NCI-H1105 treated with DMSO at 0.1 percent for 48 hours (cell line): ENCODE results near the gene TPM2.

Experiments used
- DNase-seq: peaks from one replicate; lab custom pipeline; 2025; lab: John Stamatoyannopoulos, UW

TPM2 gene

DNA sequence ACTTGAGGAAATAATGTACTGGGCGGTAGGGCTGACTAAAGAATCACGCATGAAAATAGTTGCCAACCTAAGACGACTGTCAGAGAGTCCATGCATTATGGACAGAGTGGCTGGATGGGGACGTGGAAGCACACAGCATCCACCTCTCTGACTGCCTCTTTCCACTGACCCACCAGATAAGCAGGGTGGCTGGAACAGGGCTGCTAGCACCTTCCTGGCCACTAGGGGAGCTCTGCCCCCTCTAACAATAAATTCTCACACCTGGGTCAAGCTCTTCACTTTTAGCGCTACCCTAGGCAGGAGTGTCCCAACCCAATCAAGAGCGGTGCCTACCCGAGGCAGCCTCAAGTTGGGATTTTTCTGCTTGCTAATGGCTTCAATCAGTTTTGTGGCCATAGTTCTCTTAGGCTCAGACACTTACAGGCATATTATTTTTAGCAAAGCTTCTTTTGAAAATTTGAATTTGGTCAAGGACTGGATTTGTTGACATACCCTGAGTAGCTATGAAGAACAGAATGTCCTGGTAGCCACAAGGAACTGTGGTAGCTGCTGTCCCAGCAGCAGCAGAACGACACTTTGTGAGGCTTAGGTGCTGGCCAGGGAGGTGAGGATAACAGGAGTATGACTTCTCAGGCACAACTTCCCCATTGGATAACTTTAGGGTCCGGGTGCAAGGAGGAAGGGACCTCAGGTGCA lies 6.9 kb upstream of the TPM2 start:
- peak; percentile 36 for DNase-seq

DNA sequence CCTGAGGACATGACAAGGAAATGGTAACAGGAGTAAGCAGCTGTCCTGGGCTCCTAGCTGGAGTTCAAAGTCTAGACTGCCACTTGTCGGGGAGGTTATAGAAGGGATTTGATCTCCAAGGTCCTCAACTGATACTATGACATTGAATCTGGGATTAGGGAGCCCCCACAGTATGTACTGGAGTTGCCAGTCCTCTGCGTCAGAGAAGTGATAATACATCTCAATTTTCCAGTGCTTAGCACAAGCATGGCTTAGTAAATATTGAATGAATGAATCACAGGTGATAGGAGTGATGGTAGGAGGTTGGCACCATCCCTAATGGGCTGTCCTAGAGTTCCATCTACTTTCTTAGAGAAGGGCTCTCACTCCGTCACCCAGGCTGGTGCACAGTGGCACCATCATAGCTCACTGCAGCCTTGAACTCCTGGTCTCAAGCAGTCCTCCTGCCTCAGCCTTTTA lies 6.2 kb upstream of the TPM2 start:
- no peak for DNase-seq

DNA sequence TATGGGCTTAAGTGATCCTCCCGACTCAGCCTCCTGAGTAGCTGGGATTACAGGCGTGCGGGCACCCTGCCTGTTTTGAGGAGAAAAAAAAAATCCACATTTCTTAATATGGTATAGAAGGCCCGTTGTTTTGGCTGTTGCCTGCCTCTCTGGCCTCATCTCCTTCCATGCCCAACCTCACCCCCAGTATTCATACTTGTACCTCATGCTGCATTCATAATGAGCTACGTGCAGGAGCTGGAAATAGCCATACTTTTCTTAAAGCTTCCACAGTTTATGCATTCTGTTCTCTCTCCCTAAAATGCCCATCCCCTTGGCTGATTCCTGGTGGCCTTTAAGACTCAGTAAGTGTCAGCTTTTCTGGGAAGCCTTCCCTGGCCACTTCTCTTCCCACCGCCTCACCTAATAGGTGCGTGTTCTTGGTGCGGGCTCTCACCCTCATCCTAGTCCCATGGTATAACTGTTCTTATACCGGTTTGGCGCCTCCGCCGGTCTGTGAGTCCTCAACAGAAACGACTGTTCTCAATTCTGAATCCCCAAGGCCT lies 2.1 kb upstream of the TPM2 start:
- no peak for DNase-seq

DNA sequence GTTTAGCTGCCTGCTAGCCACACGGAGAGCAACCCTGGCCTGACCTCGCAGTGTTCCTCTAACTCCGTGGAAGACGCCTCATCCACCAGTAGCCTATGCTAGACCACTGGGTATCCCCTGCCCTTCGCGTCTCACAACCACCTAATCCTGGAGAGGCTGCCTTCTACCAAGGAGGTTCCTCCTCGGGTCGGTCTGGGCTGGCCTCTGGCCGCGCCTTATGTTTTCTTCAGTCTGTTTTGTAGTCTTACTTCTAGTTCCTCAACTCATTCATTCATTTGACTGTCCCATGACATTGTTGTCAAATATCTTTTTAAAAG lies 1.6 kb upstream of the TPM2 start:
- no peak for DNase-seq

DNA sequence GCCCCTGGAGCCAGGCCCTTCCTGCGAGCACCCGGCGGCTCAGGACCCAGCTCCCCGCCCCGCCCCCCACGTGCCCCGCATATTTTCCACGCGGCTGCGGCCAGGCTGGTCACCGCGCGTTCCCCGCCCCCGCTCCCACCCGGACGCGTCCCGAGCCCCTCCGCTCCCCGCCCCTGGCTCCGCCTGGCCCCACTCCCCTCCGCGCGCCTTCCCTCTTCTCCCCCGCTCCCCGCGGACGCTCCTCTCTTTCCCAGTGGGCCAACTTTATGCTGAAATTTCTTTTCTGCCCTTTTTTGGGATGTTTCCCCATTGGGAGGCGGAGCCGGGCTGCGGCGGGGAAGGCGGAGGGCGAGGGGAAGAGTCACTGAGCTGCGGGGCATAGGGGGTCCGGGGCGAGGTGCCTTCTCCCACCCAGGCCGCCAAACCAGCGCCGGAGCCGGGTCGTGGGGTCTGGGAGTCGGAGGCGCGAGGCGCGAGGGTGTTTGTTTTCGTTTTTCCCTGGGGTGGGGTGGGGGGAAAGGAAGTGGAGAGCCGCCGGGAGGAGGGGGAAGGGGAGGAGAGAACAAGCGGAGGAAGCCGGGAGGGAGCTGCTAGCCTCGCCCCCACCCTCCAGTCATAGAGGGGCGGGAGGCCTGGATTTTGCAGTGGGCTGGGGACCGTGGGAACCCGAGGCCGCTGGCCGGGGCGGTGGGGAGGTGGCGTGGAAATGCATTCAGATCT lies 1.0 kb upstream of the TPM2 start:
- peak; percentile 2 for DNase-seq

DNA sequence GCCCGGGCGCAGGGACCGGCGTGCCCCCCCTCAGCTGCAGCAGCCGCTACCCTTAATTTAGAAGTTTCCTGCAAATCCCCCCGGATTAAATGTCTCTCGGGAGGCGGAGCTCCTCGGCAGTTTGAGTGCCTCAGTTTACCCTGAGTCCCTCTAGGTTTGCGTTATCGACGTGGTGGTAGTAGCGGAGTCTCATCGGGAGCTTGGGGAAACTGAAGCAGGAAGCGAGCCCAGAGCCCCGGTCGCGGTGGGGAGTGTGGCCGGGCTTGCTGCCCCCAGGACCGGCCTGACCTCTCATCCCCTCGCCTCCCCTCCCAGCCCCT lies 529 bp upstream of the TPM2 start:
- DNase-seq, result no peak

- no peak for DNase-seq
Observed at GRCh38 chr9:35688558-35689541, 875 bp downstream of the TPM2 start.

GRCh38 chr9:35687972-35688557 lies 1.7 kb downstream of the TPM2 start:
- DNase-seq, result no peak

DNA sequence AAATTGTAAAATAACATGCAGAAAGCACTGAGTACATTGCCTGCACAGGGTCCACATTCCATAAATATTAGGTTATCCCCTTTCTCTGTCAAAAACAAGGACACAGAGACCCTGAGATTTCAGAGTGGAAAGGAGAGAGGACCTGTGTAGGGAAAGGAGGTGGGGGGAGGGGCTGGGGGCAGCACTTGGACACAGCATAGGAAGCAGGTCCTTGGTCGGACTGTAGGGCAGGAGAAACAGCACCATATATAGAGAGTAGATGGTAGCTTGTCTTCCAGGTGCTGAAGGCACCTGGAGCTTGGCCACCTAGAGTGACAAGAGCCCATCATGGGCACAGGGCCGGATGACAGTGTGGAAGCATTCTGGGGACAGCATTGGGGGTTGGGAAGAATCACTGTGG lies 2.4 kb downstream of the TPM2 start:
- no peak for DNase-seq

DNA sequence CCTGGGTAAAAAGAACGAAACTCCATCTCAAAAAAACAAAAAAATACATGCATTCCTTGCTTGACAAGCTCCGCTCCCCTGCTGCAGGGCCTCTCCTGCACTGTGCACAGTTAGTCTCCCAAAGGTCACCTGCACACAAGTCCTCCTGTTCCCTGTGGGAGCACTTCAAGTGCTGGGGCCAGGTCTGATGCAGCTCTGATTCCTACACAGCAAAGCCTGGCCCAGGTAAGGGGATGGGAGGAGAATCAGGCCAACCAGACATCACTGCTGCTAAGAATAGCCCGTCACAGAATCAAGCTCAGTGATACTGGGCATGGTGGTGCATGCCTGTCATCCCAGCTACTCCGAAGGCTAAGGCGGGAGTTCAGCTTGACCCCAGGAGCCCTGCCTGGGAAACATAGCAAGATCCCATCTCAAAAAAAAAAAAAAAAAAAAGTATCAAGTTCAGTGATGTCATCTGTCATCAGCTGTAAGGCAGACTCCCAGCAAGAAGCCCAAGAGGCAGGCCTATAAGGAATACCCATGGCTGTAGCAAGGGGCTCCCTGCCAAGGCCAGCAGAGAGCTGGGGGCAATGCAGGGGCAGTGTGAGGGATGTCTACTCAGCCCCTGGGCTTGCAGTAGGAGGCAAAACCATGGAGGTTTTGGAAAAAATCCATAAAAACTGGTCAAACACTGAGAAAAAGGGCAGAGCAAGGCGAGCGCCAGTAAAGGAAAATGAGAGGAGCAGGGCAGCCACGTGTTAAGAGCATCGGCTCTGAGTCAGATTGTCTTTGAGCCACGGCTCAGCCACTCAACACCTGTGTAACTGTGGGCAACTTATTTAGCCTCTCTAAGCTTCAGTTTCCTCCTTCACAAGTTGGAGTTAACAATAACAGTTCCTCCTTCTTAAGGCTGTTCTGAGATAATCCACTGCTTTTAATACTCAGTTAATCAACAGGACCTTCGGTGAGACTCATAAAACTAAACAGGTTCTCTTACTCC lies 3.2 kb downstream of the TPM2 start:
- DNase-seq, result no peak

- no peak for DNase-seq
Observed at GRCh38 chr9:35685506-35685905, 4.2 kb downstream of the TPM2 start.

- DNase-seq, result no peak
Observed at GRCh38 chr9:35684921-35685320, 4.8 kb downstream of the TPM2 start.

DNA sequence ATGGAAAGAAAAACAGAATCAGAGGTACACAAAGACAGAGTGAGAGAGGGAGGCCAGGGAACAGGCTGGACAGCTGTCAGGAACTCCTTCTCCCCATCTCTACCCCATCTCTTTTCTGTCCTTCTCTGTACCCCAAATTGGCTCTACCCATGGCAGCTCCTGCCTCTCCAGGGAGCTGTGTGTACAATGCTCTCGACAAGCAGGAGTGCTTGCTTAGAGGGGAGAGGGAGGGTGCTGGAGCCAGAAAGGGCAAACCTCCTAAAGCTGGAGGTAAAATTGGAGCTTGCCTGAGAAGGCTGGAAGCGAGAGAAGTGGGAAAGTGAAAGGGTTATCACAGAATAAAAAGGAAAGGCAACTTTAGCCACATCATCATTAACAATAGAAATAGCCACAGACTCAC lies 6.4 kb downstream of the TPM2 start:
- DNase-seq, result no peak

GRCh38 chr9:35682520-35683315 lies 7.0 kb downstream of the TPM2 start:
- DNase-seq, result no peak

- DNase-seq, result no peak
Observed at GRCh38 chr9:35682051-35682450, 7.7 kb downstream of the TPM2 start.

DNA sequence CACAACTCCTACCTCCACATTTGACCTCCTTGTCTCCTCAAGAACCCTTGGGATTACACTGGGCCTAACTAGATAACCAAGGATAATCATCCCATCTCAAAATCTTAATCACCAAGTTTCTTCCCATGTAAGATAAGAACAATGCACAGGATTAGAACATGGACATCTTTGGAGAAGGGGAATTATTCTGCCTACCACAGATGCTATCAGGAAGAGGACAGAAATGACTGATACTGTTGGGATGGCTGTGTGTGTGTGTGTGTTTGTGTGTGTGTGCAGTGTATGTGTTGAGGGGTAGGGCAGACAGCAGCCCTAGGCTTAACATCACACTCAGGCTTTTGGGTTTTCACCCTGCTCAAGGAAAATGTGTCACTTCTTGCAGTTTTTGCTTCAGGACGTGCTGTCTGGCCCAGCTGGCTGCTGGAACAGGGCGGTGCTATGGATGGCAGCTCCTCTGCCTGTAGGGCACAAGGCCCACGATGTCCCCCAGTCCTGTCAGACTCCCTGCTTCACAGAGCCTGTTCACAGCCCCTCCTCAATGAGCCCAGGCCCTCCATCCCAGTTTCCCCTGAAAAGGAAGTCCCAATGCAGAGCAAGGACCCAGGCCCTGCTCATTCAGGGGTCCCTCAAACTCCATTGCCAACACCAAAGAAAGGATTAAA lies 8.3 kb downstream of the TPM2 start:
- DNase-seq, result no peak

- no peak for DNase-seq
Observed at GRCh38 chr9:35680331-35681105, 9.2 kb downstream of the TPM2 start.

GRCh38 chr9:35679766-35680330 lies 9.9 kb downstream of the TPM2 start:
- DNase-seq, result no peak
